Cardiac muscle cell (in vitro differentiated cells and primary cell): ENCODE data around the gene PPP1R17. TPM values are rescaled to one million over a fixed set of nuclear protein-coding genes. Genes with fewer than 3 reads are reported as not detected.

Experiments used
- DNase-seq, 2 donors: peaks; one replicate each; pipeline versions ENCODE4 v3.0.0 to v3.0.0-alpha.2; 2010 to 2017; ENCODE audit warnings: low read depth in 1 of 2, low spot score in 1 of 2
- H3K27ac ChIP-seq: fragments of 200-600 bp; sonication (generic); 2 replicates; pipeline ENCODE4 v1.5.1; 2016
- H3K27me3 ChIP-seq: fragments of 200-600 bp; sonication (generic); 2 replicates; pipeline ENCODE4 v1.6.0; 2016; ENCODE audit warnings: control low read depth
- H3K36me3 ChIP-seq: fragments of 200-600 bp; sonication (generic); 2 replicates; pipeline ENCODE4 v1.5.1; 2016; ENCODE audit warnings: control low read depth
- H3K4me1 ChIP-seq: fragments of 200-600 bp; sonication (generic); 2 replicates; pipeline ENCODE4 v1.8.1; 2017; ENCODE audit warnings: low read depth, mild to moderate bottlenecking, mixed run types
- H3K4me3 ChIP-seq: fragments of 200-600 bp; sonication (generic); 2 replicates; pipeline ENCODE4 v1.5.1; 2016; ENCODE audit warnings: mild to moderate bottlenecking
- H3K9me3 ChIP-seq: fragments of 200-600 bp; sonication (generic); 2 replicates; pipeline ENCODE4 v1.5.1; 2017; ENCODE audit warnings: low read depth, mild to moderate bottlenecking, control low read depth
- polyA plus RNA-seq: library from polyadenylated mRNA; unstranded; fragments of >200 nt; fragmentation: Nextera tagmentation; extraction: Ambion mirVana; gene quantifications from 2 replicates; pipeline ENCODE4 v1.2.1, GENCODE V29; 2016
- total RNA-seq: library from RNA; depleted of rRNA; stranded (reverse); fragments of >200 nt; gene quantifications from 2 replicates; pipeline ENCODE4 v1.2.3, GENCODE V29; 2016
- TF ChIP-seq, protein P1 (sequence below): IDR thresholded peaks from 2 replicates; pipeline ENCODE4 v1.5.1; 2012; ENCODE audit warnings: low read depth, mild to moderate bottlenecking, low read length

The PPP1R17 gene
- total and polyA plus RNA-seq, 2 experiments from 2014 or later = not detected

DNA sequence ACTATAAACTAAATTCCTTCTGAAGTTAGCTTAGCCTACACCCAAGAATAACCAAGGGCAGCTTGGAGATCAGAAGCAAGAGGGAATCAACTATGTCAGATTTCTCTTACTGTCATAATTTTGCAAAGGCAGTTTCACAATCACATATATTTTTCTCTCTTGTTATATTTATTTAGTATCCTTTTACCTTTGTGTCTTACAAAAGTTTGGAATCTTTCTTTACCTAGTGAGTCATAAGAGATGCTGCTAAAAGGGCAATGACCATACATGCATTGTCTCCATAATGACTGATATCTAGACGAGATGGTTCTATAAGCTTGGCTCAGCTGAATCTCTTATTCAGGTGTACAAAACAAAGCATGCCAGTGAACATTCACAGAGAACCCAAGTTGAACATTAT lies 61.1 kb downstream of the PPP1R17 start:
- TF ChIP-seq, protein P1, sequence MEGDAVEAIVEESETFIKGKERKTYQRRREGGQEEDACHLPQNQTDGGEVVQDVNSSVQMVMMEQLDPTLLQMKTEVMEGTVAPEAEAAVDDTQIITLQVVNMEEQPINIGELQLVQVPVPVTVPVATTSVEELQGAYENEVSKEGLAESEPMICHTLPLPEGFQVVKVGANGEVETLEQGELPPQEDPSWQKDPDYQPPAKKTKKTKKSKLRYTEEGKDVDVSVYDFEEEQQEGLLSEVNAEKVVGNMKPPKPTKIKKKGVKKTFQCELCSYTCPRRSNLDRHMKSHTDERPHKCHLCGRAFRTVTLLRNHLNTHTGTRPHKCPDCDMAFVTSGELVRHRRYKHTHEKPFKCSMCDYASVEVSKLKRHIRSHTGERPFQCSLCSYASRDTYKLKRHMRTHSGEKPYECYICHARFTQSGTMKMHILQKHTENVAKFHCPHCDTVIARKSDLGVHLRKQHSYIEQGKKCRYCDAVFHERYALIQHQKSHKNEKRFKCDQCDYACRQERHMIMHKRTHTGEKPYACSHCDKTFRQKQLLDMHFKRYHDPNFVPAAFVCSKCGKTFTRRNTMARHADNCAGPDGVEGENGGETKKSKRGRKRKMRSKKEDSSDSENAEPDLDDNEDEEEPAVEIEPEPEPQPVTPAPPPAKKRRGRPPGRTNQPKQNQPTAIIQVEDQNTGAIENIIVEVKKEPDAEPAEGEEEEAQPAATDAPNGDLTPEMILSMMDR = no peak
- Histone ChIP-seq H3K27me3 (no peaks in the 10 kb centered on the region), H3K27ac (no peak overlapping the region), H3K36me3 (no peaks in the 10 kb centered on the region), H3K9me3 (no peaks in the 10 kb centered on the region), H3K4me3 (no peak overlapping the region), H3K4me1 (no peaks in the 10 kb centered on the region)
- DNase-seq = no peak

DNA sequence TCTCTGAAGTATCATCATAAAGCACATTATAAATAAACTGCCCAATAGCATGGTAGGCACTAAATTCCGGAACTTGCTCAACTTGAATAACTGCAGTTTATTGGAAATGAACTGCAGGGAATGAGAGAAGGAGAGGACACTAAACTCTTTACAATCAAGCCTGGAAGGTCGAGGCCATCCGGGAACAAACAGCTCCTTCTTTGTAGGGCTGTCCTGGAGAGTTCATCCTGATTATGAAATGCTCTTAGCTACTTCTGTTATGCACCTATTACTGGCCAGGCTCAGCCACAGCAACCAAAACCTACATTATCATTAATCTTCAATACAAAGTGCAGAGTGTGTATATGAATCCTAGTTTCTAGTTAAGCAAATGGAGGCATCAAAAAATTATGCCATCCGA lies 64.7 kb downstream of the PPP1R17 start:
- no peaks in the 10 kb centered on the region for H3K27me3 ChIP-seq

More for the DNA sequence above, 64.7 kb downstream of the PPP1R17 start:
- DNase-seq = no peak
- no peaks in the 10 kb centered on the region for H3K36me3 ChIP-seq
- TF ChIP-seq, protein P1 = no peak
- H3K4me1 ChIP-seq = no peaks in the 10 kb centered on the region
- no peak overlapping the region for H3K4me3 ChIP-seq
- no peaks in the 10 kb centered on the region for H3K9me3 ChIP-seq
- no peak overlapping the region for H3K27ac ChIP-seq

Other genes starting within 250 kb of the PPP1R17 start
- gene ITPRID1, start 173.1 kb upstream of the PPP1R17 start, total RNA-seq = not detected in 2 replicates
- gene ITPRID1, start 173.1 kb upstream of the PPP1R17 start, polyA plus RNA-seq = not detected in 2 replicates